ENCODE data around the gene GPRASP2. TPM values are rescaled to one million over a fixed set of nuclear protein-coding genes. Genes with fewer than 3 reads are reported as not detected.
A peak's percentile ranks its signal among the peaks of the same experiment; 100 is the strongest.
"Not testable (repeated sequence)": the region's sequence is repeated elsewhere in the genome, so short reads cannot be mapped to it uniquely, and the experiment has no call there.

GPRASP2 gene
- total RNA-seq, result 10 to 100 TPM; 12.9 to 20.8 TPM
- 19.1 TPM for polyA plus RNA-seq (2013, experiment 1 of 2)
- 16.2 TPM for polyA plus RNA-seq (2013, experiment 2 of 2)
- long read RNA-seq, experiment 1, partial matches to known transcripts, result 0 of 12 reads
- long read RNA-seq, experiment 1, other reads (novel, unspliced or antisense), result 12 of 12 reads
- long read RNA-seq, experiment 2, transcript GPRASP2-202 (5 exons, 581 nt), result major isoform, 22 of 32 reads
- long read RNA-seq, experiment 2, partial matches to known transcripts, result 0 of 32 reads
- long read RNA-seq, experiment 2, other reads (novel, unspliced or antisense), result 9 of 32 reads
- long read RNA-seq, experiment 3, transcript GPRASP2-202 (5 exons, 581 nt), result major isoform, 55 of 72 reads
- long read RNA-seq, experiment 3, partial matches to known transcripts, result 1 of 72 reads
- long read RNA-seq, experiment 3, other reads (novel, unspliced or antisense), result 7 of 72 reads
- long read RNA-seq, experiment 4, partial matches to known transcripts, result 0 of 11 reads
- long read RNA-seq, experiment 4, other reads (novel, unspliced or antisense), result 10 of 11 reads

DNA sequence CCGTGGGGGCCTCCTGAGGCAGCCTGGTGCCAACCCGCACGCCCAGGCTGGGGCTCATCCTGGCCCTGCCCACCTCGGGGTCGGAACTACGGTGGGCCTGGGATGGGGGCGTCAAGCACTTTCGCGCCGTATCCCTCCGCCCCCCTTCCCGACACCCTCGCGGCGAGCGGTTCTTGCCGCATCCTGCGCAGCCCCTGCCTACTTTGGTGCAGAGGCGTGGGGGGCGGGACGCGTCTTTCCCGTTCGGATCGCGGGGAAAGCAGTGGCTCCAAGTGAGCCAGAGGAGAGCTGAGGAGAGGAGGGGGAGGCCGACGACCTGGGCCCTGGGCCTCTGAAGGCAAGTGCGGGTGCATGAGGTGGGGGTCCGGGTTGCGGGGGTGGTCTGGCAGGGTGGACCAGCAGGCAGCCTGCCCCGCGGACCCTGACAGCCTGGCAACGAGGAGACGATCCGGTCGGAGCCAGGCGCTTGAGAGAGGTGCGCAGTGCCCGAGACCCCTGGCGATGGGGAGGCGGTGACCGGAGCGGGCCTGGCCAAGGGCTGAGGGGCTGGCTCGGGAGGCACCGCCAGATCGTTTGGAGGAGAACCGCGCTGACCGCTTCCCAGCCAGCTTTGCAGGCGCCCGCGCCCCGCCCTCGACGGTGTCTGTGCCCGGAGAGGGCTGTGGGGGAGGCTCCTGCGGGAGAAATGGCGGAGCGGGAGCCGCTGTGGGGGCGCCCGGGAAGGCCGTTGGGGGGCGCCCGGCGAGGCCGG lies at the start of gene GPRASP2:
Gene GPRASP2 (plus strand): TSS at position 233 of the 751 bp plus-strand sequence. CDS start 2,422 bp downstream, outside the sequence.
- H3K36me3 ChIP-seq (ENCODE audit: control insufficient read depth, insufficient read depth, low read length), result no peaks in the 10 kb centered on the region
- peaks cover 6% of the 10 kb centered on the region for H3K27me3 Mint-ChIP-seq (ENCODE audit: insufficient read depth)
- DNase-seq, result peak; percentile 72
- no peaks in the 10 kb centered on the region for H3K9me3 ChIP-seq (ENCODE audit: control insufficient read depth, low read length)
- peak within 1 kb of the TSS; percentile 82 for H3K4me3 Mint-ChIP-seq
- peaks cover 3% of the 10 kb centered on the region for H3K4me1 Mint-ChIP-seq
- peak within 1 kb of the TSS; percentile 88 for H3K27ac Mint-ChIP-seq
- peaks cover 57% of the 10 kb centered on the region for H3K9me3 Mint-ChIP-seq
- peak within 1 kb of the TSS; percentile 41 for H3K9ac ChIP-seq (ENCODE audit: extremely low read depth, low read length, poor library complexity, severe bottlenecking)
- H3K4me3 ChIP-seq (ENCODE audit: low read length), result peak within 1 kb of the TSS; percentile 86
- no peak within 1 kb of the TSS for H3K27ac ChIP-seq (ENCODE audit: low read depth, low read length)
- 1% methylated on average over 63 of the region's 68 CpGs; no CpG with 5 or more reads in 1 of the 2 experiments for WGBS, 2 experiments (ENCODE audit: insufficient coverage in 1 of 2, insufficient read length in 1 of 2)
- H3K36me3 Mint-ChIP-seq (ENCODE audit: low read depth), result peaks cover 11% of the 10 kb centered on the region
- no peaks in the 10 kb centered on the region for H3K4me1 ChIP-seq (ENCODE audit: control insufficient read depth, insufficient read depth, low read length)
- TF ChIP-seq, protein P1, sequence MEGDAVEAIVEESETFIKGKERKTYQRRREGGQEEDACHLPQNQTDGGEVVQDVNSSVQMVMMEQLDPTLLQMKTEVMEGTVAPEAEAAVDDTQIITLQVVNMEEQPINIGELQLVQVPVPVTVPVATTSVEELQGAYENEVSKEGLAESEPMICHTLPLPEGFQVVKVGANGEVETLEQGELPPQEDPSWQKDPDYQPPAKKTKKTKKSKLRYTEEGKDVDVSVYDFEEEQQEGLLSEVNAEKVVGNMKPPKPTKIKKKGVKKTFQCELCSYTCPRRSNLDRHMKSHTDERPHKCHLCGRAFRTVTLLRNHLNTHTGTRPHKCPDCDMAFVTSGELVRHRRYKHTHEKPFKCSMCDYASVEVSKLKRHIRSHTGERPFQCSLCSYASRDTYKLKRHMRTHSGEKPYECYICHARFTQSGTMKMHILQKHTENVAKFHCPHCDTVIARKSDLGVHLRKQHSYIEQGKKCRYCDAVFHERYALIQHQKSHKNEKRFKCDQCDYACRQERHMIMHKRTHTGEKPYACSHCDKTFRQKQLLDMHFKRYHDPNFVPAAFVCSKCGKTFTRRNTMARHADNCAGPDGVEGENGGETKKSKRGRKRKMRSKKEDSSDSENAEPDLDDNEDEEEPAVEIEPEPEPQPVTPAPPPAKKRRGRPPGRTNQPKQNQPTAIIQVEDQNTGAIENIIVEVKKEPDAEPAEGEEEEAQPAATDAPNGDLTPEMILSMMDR (conservative IDR thresholded peaks at IDR 0.05), result no peak
- peaks cover 5% of the 10 kb centered on the region for H3K27me3 ChIP-seq (ENCODE audit: control insufficient read depth, insufficient read depth, low read length, poor library complexity, severe bottlenecking)

- WGBS, 2 experiments (ENCODE audit: insufficient coverage in 1 of 2, insufficient read length in 1 of 2), result 100% methylated on average over 4 of the region's 4 CpGs; no CpG with 5 or more reads in 1 of the 2 experiments
- not testable (repeated sequence) for H3K9ac ChIP-seq (ENCODE audit: extremely low read depth, low read length, poor library complexity, severe bottlenecking); H3K4me1 ChIP-seq (ENCODE audit: control insufficient read depth, insufficient read depth, low read length); H3K4me3 Mint-ChIP-seq; H3K9me3 ChIP-seq (ENCODE audit: control insufficient read depth, low read length); H3K4me1 Mint-ChIP-seq; H3K27me3 Mint-ChIP-seq (ENCODE audit: insufficient read depth); H3K4me3 ChIP-seq (ENCODE audit: low read length); H3K27me3 ChIP-seq (ENCODE audit: control insufficient read depth, insufficient read depth, low read length, poor library complexity, severe bottlenecking); H3K27ac ChIP-seq (ENCODE audit: low read depth, low read length); H3K27ac Mint-ChIP-seq; H3K36me3 ChIP-seq (ENCODE audit: control insufficient read depth, insufficient read depth, low read length); DNase-seq
- Mint-ChIP-seq H3K36me3 (ENCODE audit: low read depth) (peaks cover 25% of the 10 kb centered on the region), H3K9me3 (peaks cover 63% of the 10 kb centered on the region)
These were observed 48.4 kb upstream of the GPRASP2 start for GRCh38 chrX:102663820-102664219.

GRCh38 chrX:102667034-102667433 lies 45.2 kb upstream of the GPRASP2 start:
- 100% methylated on average over 1 of the region's 1 CpG; no CpG with 5 or more reads in 1 of the 2 experiments for WGBS, 2 experiments (ENCODE audit: insufficient coverage in 1 of 2, insufficient read length in 1 of 2)

More at GRCh38 chrX:102667034-102667433, 45.2 kb upstream of the GPRASP2 start:
- not testable (repeated sequence) for H3K4me3 ChIP-seq (ENCODE audit: low read length); H3K4me1 Mint-ChIP-seq; H3K27ac ChIP-seq (ENCODE audit: low read depth, low read length); H3K27ac Mint-ChIP-seq; H3K27me3 Mint-ChIP-seq (ENCODE audit: insufficient read depth); H3K9me3 ChIP-seq (ENCODE audit: control insufficient read depth, low read length); DNase-seq; H3K36me3 ChIP-seq (ENCODE audit: control insufficient read depth, insufficient read depth, low read length); H3K4me3 Mint-ChIP-seq; H3K9ac ChIP-seq (ENCODE audit: extremely low read depth, low read length, poor library complexity, severe bottlenecking); H3K4me1 ChIP-seq (ENCODE audit: control insufficient read depth, insufficient read depth, low read length); H3K27me3 ChIP-seq (ENCODE audit: control insufficient read depth, insufficient read depth, low read length, poor library complexity, severe bottlenecking)
- peaks cover 28% of the 10 kb centered on the region for H3K36me3 Mint-ChIP-seq (ENCODE audit: low read depth)
- H3K9me3 Mint-ChIP-seq, result peaks cover 63% of the 10 kb centered on the region
